Right forelimb (tissue), 1 donor: ENCODE results near the gene C2orf68.
"Not testable (repeated sequence)": the region's sequence is repeated elsewhere in the genome, so short reads cannot be mapped to it uniquely, and the experiment has no call there.

Source experiments
- DNase-seq: peaks from one replicate; pipeline ENCODE4 v3.0.0-alpha.2; 2018

Gene C2orf68, protein sequence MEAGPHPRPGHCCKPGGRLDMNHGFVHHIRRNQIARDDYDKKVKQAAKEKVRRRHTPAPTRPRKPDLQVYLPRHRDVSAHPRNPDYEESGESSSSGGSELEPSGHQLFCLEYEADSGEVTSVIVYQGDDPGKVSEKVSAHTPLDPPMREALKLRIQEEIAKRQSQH

GRCh38 chr2:85611705-85612587 lies at the start of gene C2orf68:
Gene C2orf68, minus strand, starts transcription at chr2:85612066. Its CDS starts 82 bp downstream, at chr2:85611984.
- DNase-seq = peak; percentile 95

GRCh38 chr2:85661139-85661858 lies 49.4 kb upstream of the C2orf68 start:
- no peak for DNase-seq

GRCh38 chr2:85660725-85661124 lies 48.9 kb upstream of the C2orf68 start:
- DNase-seq = no peak

DNA sequence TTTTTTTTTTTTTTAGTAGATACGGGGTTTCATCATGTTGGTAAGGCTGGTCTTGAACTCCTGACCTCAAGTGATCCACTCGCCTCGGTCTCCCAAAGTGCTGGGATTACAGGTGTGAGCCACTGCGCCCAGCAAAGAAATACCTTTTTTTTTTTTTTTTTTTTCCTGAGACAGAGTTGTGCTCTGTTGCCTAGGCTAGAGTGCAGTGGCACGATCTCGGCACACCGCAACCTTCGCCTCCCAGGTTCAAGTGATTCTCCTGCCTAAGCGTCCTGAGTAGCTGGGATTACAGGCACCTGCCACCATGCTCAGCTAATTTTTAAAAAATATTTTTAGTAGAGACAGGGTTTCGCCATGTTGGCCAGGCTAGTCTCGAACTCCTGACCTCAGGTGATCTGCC lies 48.4 kb upstream of the C2orf68 start:
- not testable (repeated sequence) for DNase-seq

- DNase-seq = no peak
Measured at GRCh38 chr2:85659324-85659981, 47.6 kb upstream of the C2orf68 start.

- DNase-seq = not testable (repeated sequence)
Measured at GRCh38 chr2:85657399-85657798, 45.5 kb upstream of the C2orf68 start.

- no peak for DNase-seq
Measured at GRCh38 chr2:85656468-85656867, 44.6 kb upstream of the C2orf68 start.

- no peak for DNase-seq
Measured at GRCh38 chr2:85655961-85656417, 44.1 kb upstream of the C2orf68 start.

DNA sequence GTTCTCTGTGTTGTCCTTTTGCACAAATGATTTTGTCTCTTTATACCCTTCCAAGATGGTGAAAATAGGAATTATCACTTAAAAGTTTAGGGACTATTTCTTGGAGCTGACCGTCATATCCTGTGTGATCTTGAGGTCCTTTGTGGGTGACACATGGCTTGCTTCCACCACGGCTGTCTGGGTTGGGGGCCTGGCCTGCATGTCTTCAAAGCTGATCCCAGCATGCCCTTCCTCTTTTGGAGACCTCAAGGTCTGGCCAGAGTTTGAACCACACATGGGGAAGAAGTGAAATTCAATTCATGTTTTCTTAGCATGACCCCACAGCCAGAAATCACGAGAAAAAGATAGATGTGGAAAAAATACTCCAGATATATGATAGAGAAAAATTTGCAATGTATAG lies 42.1 kb upstream of the C2orf68 start:
- no peak for DNase-seq

GRCh38 chr2:85652056-85652455 lies 40.2 kb upstream of the C2orf68 start:
- no peak for DNase-seq

GRCh38 chr2:85651097-85651496 lies 39.2 kb upstream of the C2orf68 start:
- DNase-seq = no peak

DNA sequence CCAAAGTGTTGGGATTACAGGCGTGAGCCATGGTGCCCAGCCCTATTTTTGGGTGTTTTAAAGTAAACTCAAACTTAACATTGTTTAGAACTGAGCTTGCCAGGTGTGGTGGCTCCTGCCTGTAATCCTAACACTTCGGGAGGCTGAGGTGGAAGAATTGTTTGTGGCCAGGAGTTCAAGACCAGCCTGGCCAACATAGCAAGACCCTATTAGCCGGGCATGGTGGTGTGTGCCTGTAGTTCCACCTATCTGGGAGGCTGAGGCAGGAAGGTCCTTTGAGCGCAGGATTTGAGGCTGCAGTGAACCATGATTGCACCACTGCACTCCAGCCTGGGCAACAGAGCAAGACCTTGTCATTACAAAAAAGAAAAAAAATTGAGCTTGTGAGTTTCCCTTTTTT lies 38.6 kb upstream of the C2orf68 start:
- no peak for DNase-seq

GRCh38 chr2:85649201-85650190 lies 37.6 kb upstream of the C2orf68 start:
- no peak for DNase-seq

GRCh38 chr2:85648619-85649018 lies 36.8 kb upstream of the C2orf68 start:
- DNase-seq = no peak

DNA sequence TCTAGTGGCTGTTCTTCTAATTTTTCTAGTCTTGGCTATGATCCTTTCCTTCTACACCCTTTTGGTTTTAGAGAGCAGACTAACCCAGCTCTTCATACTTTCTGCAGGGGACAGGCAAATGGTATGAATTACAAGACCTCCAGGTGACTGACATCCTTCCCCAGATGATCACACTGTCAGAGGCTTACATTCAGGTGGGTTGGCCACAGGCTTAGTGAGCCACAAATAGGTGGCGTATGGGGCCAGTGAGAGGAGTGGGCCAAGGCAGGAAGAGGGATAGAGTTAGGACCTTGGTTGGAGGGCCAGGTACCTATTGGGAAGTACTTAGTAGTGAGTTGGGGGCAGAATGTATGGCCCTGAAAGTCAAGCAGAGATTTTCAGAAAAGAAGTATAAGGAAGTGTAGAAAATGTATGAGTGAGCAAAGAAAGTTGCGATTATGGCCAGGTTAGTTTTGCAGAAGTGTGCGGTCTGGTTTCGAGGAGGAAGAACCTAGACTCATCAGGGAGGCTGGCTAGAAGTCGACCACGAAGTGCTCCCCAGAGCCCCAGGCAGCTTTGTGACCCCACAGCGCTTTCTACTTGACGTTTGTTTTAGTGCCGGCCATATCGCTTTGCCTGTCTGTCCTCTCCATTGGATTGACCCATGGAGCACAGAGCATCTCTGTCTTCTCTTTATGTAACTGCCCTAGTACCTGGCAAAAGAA lies 36.1 kb upstream of the C2orf68 start:
- DNase-seq = no peak

DNA sequence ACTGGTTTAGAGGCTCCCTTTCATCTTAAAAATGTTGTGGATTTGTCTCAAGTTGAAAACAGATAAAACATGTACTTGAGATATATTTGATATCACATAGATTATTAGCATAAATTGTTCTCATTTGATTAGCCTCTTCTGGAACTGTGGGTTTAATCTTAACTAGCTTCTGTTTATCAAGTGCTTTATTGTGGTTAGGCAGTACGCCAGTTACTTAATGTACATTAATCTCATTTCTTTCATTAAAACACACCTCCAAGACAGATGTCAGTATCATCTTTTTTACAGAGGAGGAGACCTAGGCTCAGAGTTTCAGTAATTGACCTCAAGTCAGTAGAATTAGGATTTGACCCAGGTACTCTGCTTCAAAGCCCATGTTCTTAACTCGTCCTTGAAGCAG lies 34.3 kb upstream of the C2orf68 start:
- DNase-seq = no peak

DNA sequence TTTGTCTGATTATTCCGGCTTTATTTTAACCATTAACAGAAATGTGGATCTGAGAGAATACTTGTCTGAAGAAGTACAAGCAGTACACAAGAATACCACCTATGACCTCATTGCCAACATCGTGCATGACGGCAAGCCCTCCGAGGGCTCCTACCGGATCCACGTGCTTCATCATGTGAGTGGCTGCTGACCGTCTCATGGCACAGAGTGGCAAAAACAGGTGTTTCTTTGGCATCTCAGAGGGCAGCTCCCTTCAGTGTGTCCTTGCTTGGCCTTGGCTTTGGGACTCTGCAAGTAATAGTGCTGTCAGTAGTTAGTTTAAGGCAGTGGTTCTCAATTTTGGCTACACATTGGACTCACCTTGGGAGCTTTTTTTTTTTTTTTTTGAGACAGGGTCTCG lies 33.0 kb upstream of the C2orf68 start:
- DNase-seq = no peak

DNA sequence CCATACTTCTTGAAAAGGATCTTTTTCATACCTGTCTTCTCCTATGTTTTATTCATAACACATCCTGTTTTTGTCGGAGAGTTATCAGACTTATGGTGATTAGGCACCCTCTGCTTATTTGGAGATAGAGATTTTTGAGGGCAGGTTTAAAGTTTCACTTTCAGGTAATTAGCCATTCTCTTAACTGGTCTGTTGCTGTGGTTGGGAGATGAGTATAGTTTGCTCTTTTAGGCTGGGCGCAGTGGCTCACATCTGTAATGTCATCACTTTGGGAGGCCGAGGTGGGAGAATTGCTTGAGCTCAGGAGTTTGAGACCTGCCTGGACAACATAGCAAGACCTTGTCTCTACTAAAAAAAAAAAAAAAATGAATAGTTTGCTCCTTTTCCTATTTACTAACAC lies 30.9 kb upstream of the C2orf68 start:
- no peak for DNase-seq

- no peak for DNase-seq
Measured at GRCh38 chr2:85635636-85636035, 23.8 kb upstream of the C2orf68 start.

DNA sequence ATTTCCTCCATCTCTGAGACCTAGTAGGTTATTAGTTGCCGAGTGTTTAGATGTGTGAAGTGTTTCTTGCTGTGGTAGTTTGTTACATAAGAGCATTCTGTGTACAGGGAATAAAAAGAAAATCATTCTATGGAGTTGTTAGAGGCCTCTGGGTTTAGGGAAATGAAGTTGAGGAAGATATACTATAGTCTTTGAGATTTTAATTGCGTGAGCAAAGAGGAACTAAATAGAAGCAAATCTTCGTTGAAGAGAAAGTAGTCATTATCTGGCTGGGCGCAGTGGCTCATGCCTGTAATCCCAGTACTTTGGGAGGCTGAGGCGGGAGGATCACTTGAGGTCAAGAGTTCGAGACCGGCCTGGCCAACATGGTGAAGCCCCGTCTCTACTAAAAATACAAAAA lies 23.1 kb upstream of the C2orf68 start:
- no peak for DNase-seq

- no peak for DNase-seq
Measured at GRCh38 chr2:85631316-85631715, 19.4 kb upstream of the C2orf68 start.
